Measurements from ENCODE around the gene F12.

The F12 gene

DNA sequence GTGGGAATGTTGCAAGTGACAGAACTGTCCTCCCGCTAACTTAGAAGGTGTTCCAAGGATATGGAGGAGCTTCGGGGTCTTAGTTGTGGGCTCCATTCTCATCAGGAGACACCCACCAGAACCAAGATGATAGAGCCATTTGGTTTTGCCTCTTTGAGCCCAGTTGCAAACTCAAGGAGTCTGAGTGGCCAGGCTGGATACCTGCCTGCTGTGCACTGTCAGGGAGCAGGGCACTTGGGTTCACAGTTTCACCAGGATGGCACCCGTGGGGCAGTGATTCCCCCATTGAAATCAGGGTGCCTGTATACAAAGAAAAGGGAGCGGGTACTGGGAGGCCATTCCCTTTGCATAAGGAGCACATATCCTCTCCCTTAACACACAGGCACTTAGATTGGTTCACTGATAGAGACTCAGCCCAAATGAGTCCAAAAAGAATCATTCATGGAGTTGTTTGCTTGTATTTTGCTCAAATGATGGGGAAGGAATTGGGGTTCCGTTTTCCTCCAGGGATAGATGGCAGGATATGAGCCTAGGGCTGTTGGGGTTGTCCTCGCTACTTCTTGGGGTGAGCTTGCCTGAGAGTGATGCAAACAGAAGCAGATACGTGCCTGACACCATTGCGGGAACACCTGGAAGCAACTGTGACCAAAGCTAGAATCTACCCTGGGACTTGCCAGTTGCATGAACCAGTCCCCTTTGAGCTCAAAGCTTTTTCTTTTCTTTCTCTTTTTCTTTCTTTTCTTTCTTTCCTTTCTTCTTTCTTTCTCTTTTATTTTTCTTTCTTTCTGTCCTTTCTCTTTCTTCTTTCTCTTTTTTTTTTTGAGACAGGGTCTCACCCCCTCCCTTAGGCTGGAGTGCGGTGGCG lies 35.9 kb upstream of the F12 start:
- no peaks in the 10 kb centered on the region for H3K9me3 ChIP-seq (ENCODE audit: control insufficient read depth in 2 of 2, low read length in 2 of 2)
- H3K36me3 ChIP-seq (ENCODE audit: control insufficient read depth in 2 of 2, insufficient read depth in 2 of 2, low read length in 2 of 2): no peaks in the 10 kb centered on the region
- peaks cover 5 to 25% of the 10 kb centered on the region in 2 donors for H3K27me3 ChIP-seq (ENCODE audit: control insufficient read depth in 1 of 2, insufficient read depth in 2 of 2, low read length in 2 of 2)
- no peak overlapping the region for H3K27ac ChIP-seq (ENCODE audit: low read length)
- no peak overlapping the region for H3K9ac ChIP-seq (ENCODE audit: low read length in 2 of 2)
- peaks cover 21% of the 10 kb centered on the region for H3K4me1 ChIP-seq (ENCODE audit: control insufficient read depth, insufficient read depth, low read length)
- peak overlapping the region in 1 of 2 donors; percentile 15 for H3K4me3 ChIP-seq (ENCODE audit: low read length in 2 of 2)

GRCh38 chr5:177444106-177445051 lies 35.0 kb upstream of the F12 start:
- no peaks in the 10 kb centered on the region for H3K9me3 ChIP-seq (ENCODE audit: control insufficient read depth in 2 of 2, low read length in 2 of 2)
- H3K4me3 ChIP-seq (ENCODE audit: low read length in 2 of 2): no peak overlapping the region
- peaks cover 21% of the 10 kb centered on the region for H3K4me1 ChIP-seq (ENCODE audit: control insufficient read depth, insufficient read depth, low read length)
- peaks cover 0 to 2% of the 10 kb centered on the region in 2 donors for H3K36me3 ChIP-seq (ENCODE audit: control insufficient read depth in 2 of 2, insufficient read depth in 2 of 2, low read length in 2 of 2)
- H3K9ac ChIP-seq (ENCODE audit: low read length in 2 of 2): no peak overlapping the region
- H3K27me3 ChIP-seq (ENCODE audit: control insufficient read depth in 1 of 2, insufficient read depth in 2 of 2, low read length in 2 of 2): peaks cover 5 to 16% of the 10 kb centered on the region in 2 donors
- no peak overlapping the region for H3K27ac ChIP-seq (ENCODE audit: low read length)

- no peak overlapping the region for H3K27ac ChIP-seq (ENCODE audit: low read length)
- H3K27me3 ChIP-seq (ENCODE audit: control insufficient read depth in 1 of 2, insufficient read depth in 2 of 2, low read length in 2 of 2): peaks cover 3 to 8% of the 10 kb centered on the region in 2 donors
- peaks cover 21% of the 10 kb centered on the region for H3K4me1 ChIP-seq (ENCODE audit: control insufficient read depth, insufficient read depth, low read length)
- H3K4me3 ChIP-seq (ENCODE audit: low read length in 2 of 2): no peak overlapping the region
- H3K36me3 ChIP-seq (ENCODE audit: control insufficient read depth in 2 of 2, insufficient read depth in 2 of 2, low read length in 2 of 2): peaks cover 0 to 5% of the 10 kb centered on the region in 2 donors
- no peak overlapping the region for H3K9ac ChIP-seq (ENCODE audit: low read length in 2 of 2)
- H3K9me3 ChIP-seq (ENCODE audit: control insufficient read depth in 2 of 2, low read length in 2 of 2): no peaks in the 10 kb centered on the region
Measured at GRCh38 chr5:177443144-177443983, 34.0 kb upstream of the F12 start.

DNA sequence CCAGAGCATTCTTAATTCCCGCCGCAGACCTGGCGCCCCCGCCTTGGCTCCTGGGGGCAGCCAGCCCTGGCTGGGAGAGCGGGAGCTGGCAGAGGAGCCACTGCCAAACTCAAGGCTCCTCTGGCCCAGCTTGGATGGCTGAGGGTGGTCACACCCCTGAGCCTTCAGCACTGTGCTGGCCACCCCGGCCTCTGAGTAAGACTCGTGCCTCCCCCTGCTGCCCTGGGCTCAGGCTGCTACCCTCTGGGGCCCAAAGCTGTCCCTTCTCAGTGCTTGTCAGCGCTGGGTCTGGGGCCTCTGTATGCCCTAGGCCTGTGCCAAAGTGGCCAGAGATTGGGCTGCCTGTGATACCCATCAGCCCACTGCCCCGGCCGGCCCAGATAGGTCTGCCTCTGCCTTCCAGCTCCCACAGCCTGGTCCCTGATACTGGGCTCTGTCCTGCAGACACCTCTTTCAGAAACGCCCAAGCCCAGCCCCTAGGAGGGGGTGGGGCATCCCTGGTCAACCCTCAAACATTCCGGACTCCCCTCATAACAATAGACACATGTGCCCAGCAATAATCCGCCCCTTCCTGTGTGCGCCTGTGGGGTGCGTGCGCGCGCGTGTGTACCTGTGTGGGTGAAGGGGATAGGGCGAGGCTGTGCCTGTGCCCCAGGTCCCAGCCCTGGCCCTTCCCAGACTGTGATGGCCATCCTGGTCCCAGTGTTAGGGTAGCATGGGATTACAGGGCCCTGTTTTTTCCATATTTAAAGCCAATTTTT lies 32.9 kb upstream of the F12 start:
- Histone ChIP-seq H3K9ac (ENCODE audit: low read length in 2 of 2) (no peak overlapping the region), H3K4me3 (ENCODE audit: low read length in 2 of 2) (no peak overlapping the region), H3K27ac (ENCODE audit: low read length) (no peak overlapping the region), H3K4me1 (ENCODE audit: control insufficient read depth, insufficient read depth, low read length) (peaks cover 12% of the 10 kb centered on the region), H3K27me3 (ENCODE audit: control insufficient read depth in 1 of 2, insufficient read depth in 2 of 2, low read length in 2 of 2) (no peaks in the 10 kb centered on the region), H3K9me3 (ENCODE audit: control insufficient read depth in 2 of 2, low read length in 2 of 2) (no peaks in the 10 kb centered on the region), H3K36me3 (ENCODE audit: control insufficient read depth in 2 of 2, insufficient read depth in 2 of 2, low read length in 2 of 2) (peaks cover 0 to 12% of the 10 kb centered on the region in 2 donors)

DNA sequence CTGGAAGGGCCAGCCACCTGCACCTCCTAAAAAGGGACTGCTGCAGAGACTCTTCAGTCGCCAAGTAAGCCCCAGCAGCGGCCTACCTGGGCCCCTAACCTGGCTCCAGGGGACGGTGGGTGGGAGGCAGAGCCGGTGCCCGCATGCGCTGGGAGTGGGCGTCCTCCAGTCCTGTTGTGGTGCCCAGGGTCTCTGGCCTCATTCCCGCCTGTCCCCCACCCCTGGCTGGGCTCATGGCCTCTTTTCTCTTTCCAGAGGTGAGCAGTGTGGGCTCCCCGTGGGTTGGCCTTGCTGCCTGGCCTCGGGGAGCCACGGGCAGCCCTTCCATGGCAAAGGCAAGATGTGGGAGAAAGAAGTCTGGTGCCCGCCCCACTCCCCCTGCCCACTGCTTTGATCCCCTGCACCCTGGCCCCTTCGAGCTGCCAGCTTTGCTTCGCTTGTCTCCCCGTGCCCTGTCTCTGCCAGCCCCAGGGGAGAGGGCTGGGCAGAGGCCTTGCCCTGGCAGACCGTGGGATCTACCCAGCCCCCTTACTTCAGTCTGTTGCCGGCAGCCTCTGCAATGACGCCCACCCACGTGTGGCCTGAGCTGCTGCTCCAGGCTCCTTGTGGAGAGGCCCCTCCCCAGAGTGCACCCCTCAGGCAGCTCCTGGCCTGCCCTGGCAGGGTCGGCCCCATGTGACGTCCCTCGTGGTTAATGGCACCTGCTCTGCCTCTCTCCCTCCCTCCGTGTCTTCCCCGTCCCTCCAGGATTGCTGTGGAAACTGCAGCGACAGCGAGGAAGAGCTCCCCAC lies 31.8 kb upstream of the F12 start:
- H3K9ac ChIP-seq (ENCODE audit: low read length in 2 of 2): no peak overlapping the region
- H3K4me1 ChIP-seq (ENCODE audit: control insufficient read depth, insufficient read depth, low read length): peaks cover 4% of the 10 kb centered on the region

GRCh38 chr5:177440211-177440989 lies 31.0 kb upstream of the F12 start:
- Histone ChIP-seq H3K9ac (ENCODE audit: low read length in 2 of 2) (no peak overlapping the region), H3K27ac (ENCODE audit: low read length) (no peak overlapping the region), H3K27me3 (ENCODE audit: control insufficient read depth in 1 of 2, insufficient read depth in 2 of 2, low read length in 2 of 2) (no peaks in the 10 kb centered on the region), H3K4me1 (ENCODE audit: control insufficient read depth, insufficient read depth, low read length) (no peaks in the 10 kb centered on the region), H3K4me3 (ENCODE audit: low read length in 2 of 2) (no peak overlapping the region), H3K9me3 (ENCODE audit: control insufficient read depth in 2 of 2, low read length in 2 of 2) (no peaks in the 10 kb centered on the region), H3K36me3 (ENCODE audit: control insufficient read depth in 2 of 2, insufficient read depth in 2 of 2, low read length in 2 of 2) (peaks cover 3 to 15% of the 10 kb centered on the region in 2 donors)

More for the DNA sequence above, 31.8 kb upstream of the F12 start:
- H3K27ac ChIP-seq (ENCODE audit: low read length): no peak overlapping the region
- no peaks in the 10 kb centered on the region for H3K27me3 ChIP-seq (ENCODE audit: control insufficient read depth in 1 of 2, insufficient read depth in 2 of 2, low read length in 2 of 2)
- H3K9me3 ChIP-seq (ENCODE audit: control insufficient read depth in 2 of 2, low read length in 2 of 2): no peaks in the 10 kb centered on the region
- H3K4me3 ChIP-seq (ENCODE audit: low read length in 2 of 2): no peak overlapping the region
- peaks cover 0 to 15% of the 10 kb centered on the region in 2 donors for H3K36me3 ChIP-seq (ENCODE audit: control insufficient read depth in 2 of 2, insufficient read depth in 2 of 2, low read length in 2 of 2)

- Histone ChIP-seq H3K9me3 (ENCODE audit: control insufficient read depth in 2 of 2, low read length in 2 of 2) (no peaks in the 10 kb centered on the region), H3K4me3 (ENCODE audit: low read length in 2 of 2) (no peak overlapping the region), H3K4me1 (ENCODE audit: control insufficient read depth, insufficient read depth, low read length) (no peaks in the 10 kb centered on the region), H3K27ac (ENCODE audit: low read length) (no peak overlapping the region), H3K27me3 (ENCODE audit: control insufficient read depth in 1 of 2, insufficient read depth in 2 of 2, low read length in 2 of 2) (no peaks in the 10 kb centered on the region), H3K36me3 (ENCODE audit: control insufficient read depth in 2 of 2, insufficient read depth in 2 of 2, low read length in 2 of 2) (peaks cover 11 to 18% of the 10 kb centered on the region in 2 donors), H3K9ac (ENCODE audit: low read length in 2 of 2) (no peak overlapping the region)
Measured at GRCh38 chr5:177439518-177440053, 30.2 kb upstream of the F12 start.

- Histone ChIP-seq H3K9me3 (ENCODE audit: control insufficient read depth in 2 of 2, low read length in 2 of 2) (no peaks in the 10 kb centered on the region), H3K27ac (ENCODE audit: low read length) (no peak overlapping the region), H3K36me3 (ENCODE audit: control insufficient read depth in 2 of 2, insufficient read depth in 2 of 2, low read length in 2 of 2) (peaks cover 18 to 28% of the 10 kb centered on the region in 2 donors), H3K9ac (ENCODE audit: low read length in 2 of 2) (no peak overlapping the region), H3K4me3 (ENCODE audit: low read length in 2 of 2) (no peak overlapping the region), H3K27me3 (ENCODE audit: control insufficient read depth in 1 of 2, insufficient read depth in 2 of 2, low read length in 2 of 2) (no peaks in the 10 kb centered on the region), H3K4me1 (ENCODE audit: control insufficient read depth, insufficient read depth, low read length) (no peaks in the 10 kb centered on the region)
Measured at GRCh38 chr5:177438468-177438867, 29.1 kb upstream of the F12 start.
